Measurements from ENCODE around the gene FARP1. TPM values are rescaled to one million over a fixed set of nuclear protein-coding genes. Genes with fewer than 3 reads are reported as not detected.

The FARP1 gene
- total RNA-seq, 4 donors from 2014 or later: 103 to 172 (median 129) TPM

GRCh38 chr13:98251708-98252107, 108.8 kb downstream of the FARP1 start:
- DNase-seq: no peak
- no peak for TF ChIP-seq CTCF (IDR thresholded peaks at IDR 0.05)
- no peak for TF ChIP-seq POLR2A (IDR thresholded peaks at IDR 0.05)
- peak overlapping the region; percentile 78 to 84 (median 79) for H3K27ac ChIP-seq
- no peaks in the 10 kb centered on the region for H3K27me3 ChIP-seq
- intact Hi-C loops (cut with DNase I): no loop called here
- H3K9me3 ChIP-seq: no peaks in the 10 kb centered on the region
- WGBS, 2 donors: 90 to 95% methylated on average over 7 of the region's 7 CpGs
- H3K4me1 ChIP-seq: peaks cover 31 to 47% of the 10 kb centered on the region in 2 donors
- no peak overlapping the region for H3K4me3 ChIP-seq (replicated peaks in 1 of 3)
- H3K36me3 ChIP-seq: no peaks in the 10 kb centered on the region

GRCh38 chr13:98252931-98253470, 110.1 kb downstream of the FARP1 start:
- no peak overlapping the region for H3K4me3 ChIP-seq (replicated peaks in 1 of 3)
- WGBS, 2 donors: 7 to 18% methylated on average over 7 of the region's 7 CpGs
- intact Hi-C loops (cut with DNase I): no loop called here

GRCh38 chr13:98253526-98253925, 110.6 kb downstream of the FARP1 start:
- Histone ChIP-seq H3K27ac (peak overlapping the region; percentile 72 to 84 (median 79)), H3K9me3 (no peaks in the 10 kb centered on the region), H3K36me3 (no peaks in the 10 kb centered on the region), H3K4me3 (replicated peaks in 1 of 3) (no peak overlapping the region), H3K4me1 (peaks cover 37 to 54% of the 10 kb centered on the region in 2 donors), H3K27me3 (no peaks in the 10 kb centered on the region)
- intact Hi-C loops (cut with DNase I): no loop called here
- 65 to 67% methylated on average over 6 of the region's 7 CpGs for WGBS, 2 donors
- no peak for DNase-seq
- TF ChIP-seq CTCF (IDR thresholded peaks at IDR 0.05): no peak
- no peak for TF ChIP-seq POLR2A (IDR thresholded peaks at IDR 0.05)

More at GRCh38 chr13:98252931-98253470, 110.1 kb downstream of the FARP1 start:
- Histone ChIP-seq H3K9me3 (no peaks in the 10 kb centered on the region), H3K27me3 (no peaks in the 10 kb centered on the region), H3K27ac (peak overlapping the region; percentile 78 to 84 (median 79)), H3K4me1 (peaks cover 37 to 54% of the 10 kb centered on the region in 2 donors), H3K36me3 (no peaks in the 10 kb centered on the region)
- no peak for TF ChIP-seq POLR2A (IDR thresholded peaks at IDR 0.05)
- no peak for TF ChIP-seq CTCF (IDR thresholded peaks at IDR 0.05)
- peak; percentile 49 to 61 for DNase-seq

GRCh38 chr13:98254513-98254912, 111.6 kb downstream of the FARP1 start:
- Histone ChIP-seq H3K27me3 (no peaks in the 10 kb centered on the region), H3K36me3 (no peaks in the 10 kb centered on the region), H3K27ac (peak overlapping the region; percentile 72 to 84 (median 79)), H3K9me3 (no peaks in the 10 kb centered on the region), H3K4me3 (replicated peaks in 1 of 3) (no peak overlapping the region), H3K4me1 (peaks cover 37 to 54% of the 10 kb centered on the region in 2 donors)
- WGBS, 2 donors: 86 to 87% methylated on average over 2 of the region's 2 CpGs
- no peak for DNase-seq
- no peak for TF ChIP-seq POLR2A (IDR thresholded peaks at IDR 0.05)
- TF ChIP-seq CTCF (IDR thresholded peaks at IDR 0.05): no peak
- intact Hi-C loops (cut with DNase I): no loop called here

GRCh38 chr13:98258226-98258625, 115.3 kb downstream of the FARP1 start:
- WGBS, 2 donors: 95 to 96% methylated on average over 4 of the region's 4 CpGs
- DNase-seq: no peak
- Histone ChIP-seq H3K9me3 (no peaks in the 10 kb centered on the region), H3K36me3 (no peaks in the 10 kb centered on the region), H3K27ac (peak overlapping the region in 2 of 3 donors; percentile 10 to 39), H3K4me1 (peaks cover 42 to 62% of the 10 kb centered on the region in 2 donors), H3K27me3 (no peaks in the 10 kb centered on the region), H3K4me3 (replicated peaks in 1 of 3) (no peak overlapping the region)
- intact Hi-C loops (cut with DNase I): no loop called here
- TF ChIP-seq POLR2A (IDR thresholded peaks at IDR 0.05): no peak
- TF ChIP-seq CTCF (IDR thresholded peaks at IDR 0.05): no peak
